HepG2 (cell line): ENCODE data around the gene CCDC121. TPM values are rescaled to one million over a fixed set of nuclear protein-coding genes. Genes with fewer than 3 reads are reported as not detected.

Source experiments
- ATAC-seq: fragments of 200-7000 bp; cut with Tn5 transposase; 3 replicates; pipeline ENCODE4 v1.9.1; 2020; ENCODE audit warnings: mild to moderate bottlenecking, moderate library complexity
- BruUV-seq: library from RNA; stranded (reverse); fragments of 400-500 nt; replicated peaks from 2 replicates; lab custom pipeline; 2021; lab: Mats Ljungman, UMichigan
- CTCF ChIA-PET: fragments of 300-600 bp; formaldehyde crosslinking; extraction: SDS; loops from one replicate; lab custom pipeline; 2021; ENCODE audit warnings: low total read pairs, inconsistent platforms, low intra/inter-chr PET ratio; lab: Yijun Ruan, JAX
- POLR2A ChIA-PET: fragments of 350-600 bp; sonication (Branson Sonifier 250); formaldehyde crosslinking; loops from one replicate; lab custom pipeline; 2020; ENCODE audit warnings: antibody characterized with exemption, inconsistent platforms; lab: Yijun Ruan, JAX
- DNase-seq: peaks from one replicate; pipeline ENCODE4 v3.0.0-alpha.2; 2015; ENCODE audit warnings: low spot score
- FAIRE-seq: peaks from 3 replicates; lab custom pipeline; 2011; peaks lifted over from hg19 to GRCh38; lab: Jason Lieb, UNC
- H2AFZ ChIP-seq: one replicate; pipeline ENCODE4 v1.6.1; 2011; ENCODE audit warnings: low read length, inconsistent platforms
- H3K27ac ChIP-seq: fragments of 300-600 bp; 3 replicates; pipeline ENCODE4 v1.8.0; 2011; ENCODE audit warnings: mixed run types, mild to moderate bottlenecking, mixed read lengths, low read length, inconsistent platforms; ENCODE audit not compliant: insufficient read depth; ENCODE audit errors: extremely low read length
- H3K27me3 ChIP-seq, 2 experiments: fragments of 200-600 bp in 1 of 2; 2 replicates in 1 of 2; 3 replicates in 1 of 2; pipeline versions ENCODE4 v1.6.0 to v1.8.0; 2011; ENCODE audit warnings: low read length in 2 of 2, mild to moderate bottlenecking in 2 of 2, moderate library complexity in 2 of 2, inconsistent platforms in 1 of 2; ENCODE audit not compliant: insufficient read depth in 2 of 2, control insufficient read depth in 1 of 2
- H3K36me3 ChIP-seq, 2 experiments: fragments of 200-600 bp in 1 of 2; replicated peaks in 1 of 2; 2 replicates in 1 of 2; 3 replicates in 1 of 2; pipeline versions ENCODE4 v1.5.1 to v1.8.0; 2011; ENCODE audit warnings: low read length in 2 of 2, inconsistent platforms in 1 of 2; ENCODE audit not compliant: insufficient read depth in 2 of 2, control insufficient read depth in 1 of 2
- H3K4me1 ChIP-seq: 2 replicates; pipeline ENCODE4 v1.5.1; 2012; ENCODE audit warnings: low read length, inconsistent platforms; ENCODE audit not compliant: insufficient read depth
- H3K4me2 ChIP-seq: 2 replicates; pipeline ENCODE4 v1.6.0; 2011; ENCODE audit warnings: low read depth, low read length, inconsistent platforms
- H3K4me3 ChIP-seq, 3 experiments: fragments of 200-600 bp in 1 of 3; sonication (generic), shearing (Covaris generic) in 1 of 3; replicated peaks in 1 of 3; 2 replicates each; pipeline ENCODE4 v1.5.1; 2011 to 2016; ENCODE audit warnings: low read length in 3 of 3, inconsistent platforms in 2 of 3, low read depth in 2 of 3, mild to moderate bottlenecking in 2 of 3, control low read depth in 1 of 3, mixed read lengths in 1 of 3; ENCODE audit not compliant: insufficient read depth in 1 of 3
- H3K79me2 ChIP-seq: one replicate; pipeline ENCODE4 v1.6.1; 2011; ENCODE audit warnings: low read length, inconsistent platforms; ENCODE audit not compliant: insufficient read depth
- H3K9ac ChIP-seq: 2 replicates; pipeline ENCODE4 v1.6.0; 2011; ENCODE audit warnings: mild to moderate bottlenecking, low read depth, low read length, inconsistent platforms; ENCODE audit not compliant: insufficient read depth
- H3K9me3 ChIP-seq: 2 replicates; pipeline ENCODE4 v1.5.1; 2012; ENCODE audit warnings: mild to moderate bottlenecking, low read length
- H4K20me1 ChIP-seq: 2 replicates; pipeline ENCODE4 v1.6.0; 2011; ENCODE audit warnings: inconsistent platforms, mild to moderate bottlenecking, low read length, moderate library complexity; ENCODE audit not compliant: insufficient read depth
- AKAP8 ChIP-seq: sonication (generic); formaldehyde crosslinking; IDR thresholded peaks from 2 replicates; pipeline ENCODE4 v1.5.1; 2020; ENCODE audit warnings: mild to moderate bottlenecking, missing genetic modification reagents
- CREM ChIP-seq, 2 experiments: sonication (generic) in 1 of 2; formaldehyde crosslinking in 1 of 2; IDR thresholded peaks; 2 replicates each; pipeline versions ENCODE4 v1.4.0 to v1.6.1; 2016 to 2020; ENCODE audit warnings: antibody characterized with exemption in 1 of 2, mild to moderate bottlenecking in 1 of 2, missing genetic modification reagents in 1 of 2
- FOSL2 ChIP-seq: sonication (generic); formaldehyde crosslinking; IDR thresholded peaks from 2 replicates; pipeline ENCODE4 v1.4.0; 2020; ENCODE audit warnings: missing genetic modification reagents
- FOXK2 ChIP-seq: fragments of 450-650 bp; IDR thresholded peaks from 2 replicates; pipeline ENCODE4 v1.6.1; 2016
- GFI1 ChIP-seq: sonication (generic); formaldehyde crosslinking; IDR thresholded peaks from 2 replicates; pipeline ENCODE4 v1.5.0; 2020; ENCODE audit warnings: missing genetic modification reagents, mild to moderate bottlenecking, borderline replicate concordance
- HMGXB4 ChIP-seq, 2 experiments: sonication (generic) in 1 of 2; formaldehyde crosslinking in 1 of 2; IDR thresholded peaks; 2 replicates each; pipeline versions ENCODE4 v1.4.0 to v1.6.1; 2018 to 2020; ENCODE audit warnings: missing genetic modification reagents in 2 of 2, borderline replicate concordance in 1 of 2, low read depth in 1 of 2, mild to moderate bottlenecking in 1 of 2, missing biosample characterization in 1 of 2
- KDM1A ChIP-seq: IDR thresholded peaks from 2 replicates; pipeline ENCODE4 v1.6.1; 2016; ENCODE audit warnings: missing compliant biosample characterization
- MYNN ChIP-seq: sonication (generic); formaldehyde crosslinking; IDR thresholded peaks from 2 replicates; pipeline ENCODE4 v1.4.0; 2020; ENCODE audit warnings: mild to moderate bottlenecking, low read depth, missing genetic modification reagents
- RXRA ChIP-seq: sonication (generic); formaldehyde crosslinking; IDR thresholded peaks from 2 replicates; pipeline ENCODE4 v1.5.1; 2020; ENCODE audit warnings: missing genetic modification reagents
- TARDBP ChIP-seq: sonication (generic); formaldehyde crosslinking; IDR thresholded peaks from 2 replicates; pipeline ENCODE4 v1.8.0; 2022; ENCODE audit warnings: mild to moderate bottlenecking, missing genetic modification reagents
- ZBTB33 ChIP-seq: sonication (generic); formaldehyde crosslinking; IDR thresholded peaks from 2 replicates; pipeline ENCODE4 v1.4.0; 2020; ENCODE audit warnings: missing genetic modification reagents
- ZNF333 ChIP-seq: sonication (generic); formaldehyde crosslinking; IDR thresholded peaks from 2 replicates; pipeline ENCODE4 v1.4.0; 2020; ENCODE audit warnings: mild to moderate bottlenecking, missing genetic modification reagents, borderline replicate concordance
- ZNF414 ChIP-seq: sonication (generic); formaldehyde crosslinking; IDR thresholded peaks from 2 replicates; pipeline ENCODE4 v1.5.0; 2020; ENCODE audit warnings: missing genetic modification reagents
- ZNF576 ChIP-seq: sonication (generic); formaldehyde crosslinking; IDR thresholded peaks from 2 replicates; pipeline ENCODE4 v1.4.0; 2020; ENCODE audit warnings: mild to moderate bottlenecking, missing genetic modification reagents
- ZNF672 ChIP-seq: sonication (generic); formaldehyde crosslinking; IDR thresholded peaks from 2 replicates; pipeline ENCODE4 v1.8.1; 2022; ENCODE audit warnings: missing genetic modification reagents
- ZNF816 ChIP-seq: sonication (generic); formaldehyde crosslinking; IDR thresholded peaks from 2 replicates; pipeline ENCODE4 v1.8.0; 2022; ENCODE audit warnings: missing genetic modification reagents, mild to moderate bottlenecking, borderline replicate concordance
- WGBS: methylation state at CpG from one replicate; pipeline ENCODE4 v1.1.6; 2017; ENCODE audit warnings: low lambda C conversion rate; 5-methylcytosine and 5-hydroxymethylcytosine counted together
- in situ Hi-C: cut with HindIII; loops from 2 replicates; pipeline ENCODE4 v1.10.0; 2017; ENCODE audit warnings: low pct_unique_long_range_greater_than_20kb; ENCODE audit not compliant: extremely low pct_ligation_motif_present
- intact Hi-C: fragments of 100-400 bp; cut with micrococcal nuclease; formaldehyde crosslinking; loops from one replicate; pipeline ENCODE4 v1.10.0; 2022; ENCODE audit not compliant: unreplicated experiment
- polyA plus RNA-seq, 8 experiments: library from polyadenylated mRNA; depleted of rRNA in 3 of 8; stranded (reverse) in 7 of 8; unstranded in 1 of 8; fragments of >200 nt; fragmentation: Illumina TruSeq in 4 of 8; extraction: Trizol in 4 of 8; gene quantifications; 2 replicates each; pipeline versions ENCODE4 v1.2.1 to v1.2.3, GENCODE V29; 2011 to 2016; ENCODE audit warnings: low read depth in 4 of 8, missing spikeins in 1 of 8, mixed read lengths in 1 of 8; ENCODE audit not compliant: insufficient read depth in 1 of 8
- total RNA-seq, 5 experiments: library from RNA; depleted of rRNA; stranded (reverse); fragments of >200 nt; fragmentation: Illumina TruSeq; extraction: Trizol; gene quantifications; 2 replicates each; pipeline ENCODE4 v1.2.3, GENCODE V29; 2016; ENCODE audit warnings: low read depth in 1 of 5

Gene CCDC121
- total and polyA plus RNA-seq, 2 of the 13 experiments (the other 11 are each of a cell fraction or from before 2014, with no cell fraction given) = 1.9 to 3.0 TPM

- TF ChIP-seq HMGXB4 (CRISPR knock-in tag; IDR thresholded peaks at IDR 0.05; ENCODE audit: borderline replicate concordance in 1 of 2, low read depth in 1 of 2) = no peak
- TF ChIP-seq ZNF414 (CRISPR knock-in tag) = no peak
- TF ChIP-seq FOSL2 (CRISPR knock-in tag) = no peak
- TF ChIP-seq FOXK2 = no peak
- TF ChIP-seq, all 625 proteins: peak for 0
Measured at GRCh38 chr2:27621524-27621923, 7.3 kb downstream of the CCDC121 start (continued).

GRCh38 chr2:27615316-27615715 lies 13.5 kb downstream of the CCDC121 start:
- no peaks in the 10 kb centered on the region for H4K20me1 ChIP-seq
- peaks cover 20 to 71% of the 10 kb centered on the region in 2 experiments for H3K36me3 ChIP-seq
- no peaks in the 10 kb centered on the region for H3K9me3 ChIP-seq
- intact Hi-C loops (no loop called here), in situ Hi-C loops (no loop called here)
- CTCF ChIA-PET = no interaction called here
- POLR2A ChIA-PET = no interaction called here
- WGBS = 100% methylated on average over 3 of the region's 3 CpGs
- no peak overlapping the region for H3K9ac ChIP-seq
- DNase-seq (no peak), FAIRE-seq (no peak), ATAC-seq (no peak)
- H3K27me3 ChIP-seq = no peaks in the 10 kb centered on the region
- H3K4me3 ChIP-seq = no peak overlapping the region
- no peak overlapping the region for H3K4me2 ChIP-seq
- no peak overlapping the region for H3K27ac ChIP-seq
- peaks cover 14% of the 10 kb centered on the region for H3K4me1 ChIP-seq
- BruUV-seq = no TSS peak
- TF ChIP-seq AKAP8 (CRISPR knock-in tag) (no peak), GFI1 (CRISPR knock-in tag) (no peak), ZNF672 (CRISPR knock-in tag) (no peak), RXRA (CRISPR knock-in tag) (no peak), MYNN (CRISPR knock-in tag) (no peak), ZNF816 (CRISPR knock-in tag) (no peak), TARDBP (no peak), KDM1A (CRISPR knock-in tag) (no peak), ZBTB33 (CRISPR knock-in tag) (no peak), ZNF333 (CRISPR knock-in tag) (no peak), ZNF576 (no peak), CREM (IDR thresholded peaks at IDR 0.05) (no peak), CREM (CRISPR knock-in tag; IDR thresholded peaks at IDR 0.05) (no peak)
- no peaks in the 10 kb centered on the region for H3K79me2 ChIP-seq
- no peak overlapping the region for H2AFZ ChIP-seq
